AG09309 (cell line): Measurements from ENCODE around the gene CDK10.

Experiments
- DNase-seq: peaks from one replicate; pipeline ENCODE4 v3.0.0-alpha.2; 2010; ENCODE audit warnings: low read depth
- H3K4me3 ChIP-seq: 2 replicates; pipeline ENCODE4 v1.5.1; 2011; ENCODE audit warnings: mild to moderate bottlenecking, low read depth, low read length, moderate library complexity; ENCODE audit not compliant: control insufficient read depth
- TF ChIP-seq, protein P1 (sequence below): IDR thresholded peaks from 2 replicates; pipeline ENCODE4 v1.5.1; 2011; ENCODE audit warnings: mild to moderate bottlenecking, low read depth, low read length, inconsistent platforms; ENCODE audit not compliant: insufficient read depth, control insufficient read depth; ENCODE audit errors: missing control alignments

The CDK10 gene

DNA sequence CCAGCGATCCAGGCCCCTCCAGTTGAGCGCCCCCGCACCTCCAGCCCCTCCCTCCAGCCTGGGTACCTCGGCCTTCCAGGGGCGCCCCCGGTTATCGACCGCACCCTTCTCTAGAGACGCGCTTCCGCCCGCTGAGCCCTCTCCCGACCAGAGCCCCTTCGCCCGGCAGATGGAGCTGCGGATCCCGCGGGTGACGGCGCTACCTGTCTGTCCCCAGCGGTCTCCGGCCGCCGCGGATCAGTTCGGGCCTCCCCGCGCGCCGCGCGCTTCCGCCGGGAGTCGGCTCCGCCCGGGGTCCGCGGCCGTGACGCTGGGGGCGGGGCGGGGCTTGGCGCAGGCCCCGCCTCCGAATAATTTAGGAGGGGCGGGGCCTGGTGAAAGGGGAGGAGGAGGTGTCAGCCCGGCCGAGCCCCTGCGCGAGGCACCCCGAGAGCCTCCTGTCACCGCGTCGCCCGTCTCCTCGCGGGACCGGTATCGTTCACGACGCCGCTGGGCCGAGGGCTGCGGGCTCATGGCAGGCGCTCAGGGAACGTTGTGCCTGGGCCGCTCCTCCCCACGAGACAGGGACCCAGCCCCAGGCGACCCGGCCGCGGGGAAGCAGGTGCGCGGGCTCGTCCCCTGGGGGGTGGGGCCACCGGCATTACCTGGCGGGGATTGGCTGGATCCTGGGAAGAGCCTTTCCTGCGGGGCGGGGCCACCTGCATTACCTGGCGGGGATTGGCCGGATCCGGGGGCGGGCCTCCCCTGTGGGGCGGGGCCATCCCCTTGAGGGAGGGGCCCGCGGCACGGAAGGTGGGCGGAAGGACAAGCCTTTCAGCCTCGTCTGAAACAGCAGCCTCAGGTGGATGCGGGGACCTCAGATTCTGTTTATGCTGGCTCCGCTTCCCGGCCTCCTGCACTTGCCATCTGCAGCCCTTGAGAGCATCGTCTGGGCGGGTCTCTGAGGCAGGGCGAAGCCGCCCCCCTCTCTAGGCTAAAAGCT is 15.2 kb downstream of the CDK10 start, which contains the start of gene SPATA2L:
SPATA2L (minus strand) TSS at position 281 of the 982 bp plus-strand sequence. CDS start 473 bp downstream, outside the sequence.
- TF ChIP-seq, protein P1, sequence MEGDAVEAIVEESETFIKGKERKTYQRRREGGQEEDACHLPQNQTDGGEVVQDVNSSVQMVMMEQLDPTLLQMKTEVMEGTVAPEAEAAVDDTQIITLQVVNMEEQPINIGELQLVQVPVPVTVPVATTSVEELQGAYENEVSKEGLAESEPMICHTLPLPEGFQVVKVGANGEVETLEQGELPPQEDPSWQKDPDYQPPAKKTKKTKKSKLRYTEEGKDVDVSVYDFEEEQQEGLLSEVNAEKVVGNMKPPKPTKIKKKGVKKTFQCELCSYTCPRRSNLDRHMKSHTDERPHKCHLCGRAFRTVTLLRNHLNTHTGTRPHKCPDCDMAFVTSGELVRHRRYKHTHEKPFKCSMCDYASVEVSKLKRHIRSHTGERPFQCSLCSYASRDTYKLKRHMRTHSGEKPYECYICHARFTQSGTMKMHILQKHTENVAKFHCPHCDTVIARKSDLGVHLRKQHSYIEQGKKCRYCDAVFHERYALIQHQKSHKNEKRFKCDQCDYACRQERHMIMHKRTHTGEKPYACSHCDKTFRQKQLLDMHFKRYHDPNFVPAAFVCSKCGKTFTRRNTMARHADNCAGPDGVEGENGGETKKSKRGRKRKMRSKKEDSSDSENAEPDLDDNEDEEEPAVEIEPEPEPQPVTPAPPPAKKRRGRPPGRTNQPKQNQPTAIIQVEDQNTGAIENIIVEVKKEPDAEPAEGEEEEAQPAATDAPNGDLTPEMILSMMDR: peak; percentile 29
- H3K4me3 ChIP-seq: peak within 1 kb of the TSS; percentile 77
- DNase-seq: no peak

DNA sequence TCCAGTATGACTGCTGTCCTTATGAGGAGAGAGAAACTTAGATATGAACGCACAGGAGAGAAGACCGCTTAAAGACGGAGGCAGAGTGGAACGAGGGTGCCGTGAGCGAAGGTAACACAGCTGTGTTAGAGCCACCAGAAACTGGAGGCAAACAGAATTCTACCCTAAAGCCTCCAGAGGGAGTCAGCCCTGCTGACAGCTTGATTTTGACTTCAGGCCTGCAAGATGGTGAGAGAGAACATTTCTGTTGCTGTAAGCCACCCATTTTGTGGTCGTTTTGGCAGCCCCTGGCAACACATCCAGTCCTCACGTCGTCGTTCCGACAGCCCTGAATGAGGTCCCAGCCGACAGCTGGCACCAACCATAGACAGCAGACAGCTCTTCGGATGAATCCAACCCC is 17.8 kb downstream of the CDK10 start:
- TF ChIP-seq, protein P1: no peak
- no peak overlapping the region for H3K4me3 ChIP-seq
- no peak for DNase-seq

DNA sequence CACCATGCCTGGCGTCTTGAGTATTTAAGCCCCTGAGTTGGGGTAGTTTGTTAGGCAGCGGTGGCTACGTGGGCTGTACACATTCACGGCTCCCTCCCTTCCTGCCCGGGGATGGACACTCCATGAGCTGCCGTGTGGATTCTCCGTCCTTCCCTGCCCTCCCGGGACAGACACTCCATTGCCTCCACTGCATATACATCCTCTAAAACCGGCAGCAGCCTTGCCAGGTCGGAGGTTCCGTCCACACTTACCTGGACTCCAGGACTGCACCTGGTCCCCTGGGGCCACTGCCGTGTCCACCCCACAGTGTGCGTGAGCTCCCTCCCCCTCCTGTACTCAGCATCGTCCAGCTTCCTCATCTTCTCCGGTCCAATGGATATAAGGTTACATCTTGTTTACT is 18.5 kb downstream of the CDK10 start:
- no peak for DNase-seq
- no peak overlapping the region for H3K4me3 ChIP-seq
- TF ChIP-seq, protein P1: no peak

DNA sequence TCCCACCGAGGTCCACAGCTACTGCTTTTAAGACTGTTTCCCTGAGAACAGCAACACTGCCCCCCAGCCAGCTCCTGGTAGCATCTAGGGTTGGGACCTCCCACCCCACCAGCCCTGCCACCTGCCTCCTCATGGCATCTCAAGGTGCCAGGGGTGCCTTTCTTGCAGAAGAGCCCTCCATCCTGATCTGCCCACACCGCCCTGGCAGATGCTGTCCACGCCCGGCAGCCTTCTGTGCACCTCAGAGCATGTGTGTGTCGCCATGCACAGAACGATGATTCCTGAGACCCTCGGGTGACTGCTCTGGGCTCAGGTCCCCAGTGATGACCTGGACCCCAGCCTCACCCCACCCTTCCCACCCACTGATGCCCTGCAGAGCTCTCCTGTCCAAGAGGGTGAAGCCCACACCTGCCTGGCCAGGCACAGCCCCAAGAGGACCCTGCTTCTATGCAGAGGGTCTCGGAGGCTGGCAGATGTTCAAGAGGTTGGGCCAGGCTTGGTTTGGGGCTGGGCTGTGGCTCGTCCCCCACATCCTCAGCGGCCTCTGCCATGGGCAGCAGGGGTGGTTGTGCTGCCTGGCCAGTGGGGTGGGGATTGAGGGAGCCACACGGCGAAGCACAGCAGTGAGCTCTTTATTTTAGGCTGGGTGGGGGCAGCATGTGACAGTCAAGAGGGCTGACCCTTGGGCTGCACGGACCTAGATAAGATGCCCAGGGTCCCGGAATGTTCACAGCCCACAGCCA is 20.2 kb downstream of the CDK10 start:
- TF ChIP-seq, protein P1: no peak
- DNase-seq: no peak
- H3K4me3 ChIP-seq: no peak overlapping the region

DNA sequence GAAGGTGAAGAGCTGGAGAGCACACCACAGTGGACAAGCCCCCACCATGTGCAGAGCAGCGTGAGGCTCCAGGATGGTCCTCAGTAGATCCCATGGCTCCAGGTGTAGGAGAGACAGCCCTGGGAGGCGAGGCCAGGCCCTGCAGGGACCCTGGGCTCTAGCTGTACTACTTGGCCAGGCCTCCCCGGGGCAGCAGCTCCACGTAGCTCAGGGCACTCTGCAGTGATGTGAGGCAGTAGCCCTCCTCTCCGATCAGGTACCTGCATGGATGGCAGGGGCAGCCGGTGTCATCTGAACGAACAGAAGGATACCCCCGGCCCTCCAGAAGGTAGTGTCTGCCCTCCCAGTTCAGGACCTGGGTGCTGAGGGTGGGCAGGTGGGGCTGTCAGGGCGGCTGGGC is 21.2 kb downstream of the CDK10 start:
- TF ChIP-seq, protein P1: no peak
- no peak for DNase-seq
- no peak overlapping the region for H3K4me3 ChIP-seq

DNA sequence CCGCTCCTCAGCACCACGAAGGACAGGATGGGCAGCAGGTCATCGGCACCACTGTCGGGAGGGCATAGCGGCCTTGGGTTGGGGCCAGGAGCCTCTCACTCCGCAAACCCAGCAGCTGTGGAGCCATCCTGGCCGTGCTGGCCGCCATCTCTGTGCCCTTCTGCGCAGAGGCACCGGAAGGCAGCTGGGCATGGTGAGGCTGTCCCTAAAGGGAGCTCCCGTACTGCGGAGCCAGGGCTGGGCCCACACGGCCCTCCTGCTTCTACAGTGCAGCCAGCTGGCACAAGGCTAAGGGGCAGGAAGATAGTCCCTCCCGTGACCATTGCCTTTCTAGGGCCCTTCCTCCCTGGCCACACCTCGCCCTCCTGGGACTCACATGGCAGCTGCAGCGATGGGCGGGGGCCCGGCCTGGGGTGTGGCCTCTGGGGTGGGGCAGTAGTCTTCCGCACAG is 22.0 kb downstream of the CDK10 start:
- DNase-seq: no peak
- no peak overlapping the region for H3K4me3 ChIP-seq
- TF ChIP-seq, protein P1: no peak
